Activated B cell treated with CpG ODN at 0.5 μM for 24 hours (primary cell): ENCODE data around the gene NOX5. TPM values are rescaled to one million over a fixed set of nuclear protein-coding genes. Genes with fewer than 3 reads are reported as not detected.

Source experiments
- ATAC-seq: fragments of 200-7000 bp; cut with Tn5 transposase; one replicate; pipeline ENCODE4 v1.10.0; 2021; ENCODE audit warnings: low read depth, mild to moderate bottlenecking, moderate library complexity
- CTCF ChIA-PET: fragments of 350-600 bp; sonication (Branson Sonifier 250); formaldehyde crosslinking; loops from one replicate; lab custom pipeline; 2021; ENCODE audit warnings: antibody characterized with exemption; lab: Charles Lee
- POLR2A ChIA-PET: fragments of 350-600 bp; sonication (Branson Sonifier 250); formaldehyde crosslinking; loops from one replicate; lab custom pipeline; 2021; ENCODE audit warnings: antibody characterized with exemption; lab: Charles Lee
- DNase-seq: peaks from one replicate; pipeline ENCODE4 v3.0.0; 2022
- H3K27ac Mint-ChIP-seq: one replicate; pipeline ENCODE4 v1.8.0; 2020; ENCODE audit warnings: mixed read lengths
- H3K27me3 Mint-ChIP-seq: one replicate; pipeline ENCODE4 v1.8.0; 2021; ENCODE audit warnings: mixed read lengths
- H3K36me3 Mint-ChIP-seq: one replicate; pipeline ENCODE4 v1.8.0; 2021; ENCODE audit warnings: low read depth, mixed read lengths
- H3K4me1 Mint-ChIP-seq: one replicate; pipeline ENCODE4 v1.8.0; 2021; ENCODE audit warnings: mixed read lengths
- H3K4me3 Mint-ChIP-seq: one replicate; pipeline ENCODE4 v1.8.0; 2020; ENCODE audit warnings: mild to moderate bottlenecking, mixed read lengths
- H3K9me3 Mint-ChIP-seq: one replicate; pipeline ENCODE4 v1.8.0; 2020; ENCODE audit warnings: mixed read lengths
- CTCF ChIP-seq: fragments of 200-600 bp; IDR thresholded peaks from one replicate; pipeline ENCODE4 v1.8.0; 2022; ENCODE audit warnings: antibody characterized with exemption, mild to moderate bottlenecking
- intact Hi-C: fragments of 100-400 bp; cut with micrococcal nuclease; formaldehyde crosslinking; loops from one replicate; pipeline ENCODE4 v1.15.1; 2024
- total RNA-seq: library from RNA; stranded (reverse); gene quantifications from 2 replicates; pipeline ENCODE4 v1.2.3, GENCODE V29; 2022

Gene NOX5
- total RNA-seq, 1 donor from 2014 or later: 0.09 TPM

- Mint-ChIP-seq H3K27me3 (peaks cover 5% of the 10 kb centered on the region), H3K36me3 (no peaks in the 10 kb centered on the region), H3K4me1 (no peaks in the 10 kb centered on the region), H3K9me3 (peaks cover 15% of the 10 kb centered on the region), H3K27ac (no peak overlapping the region), H3K4me3 (no peak overlapping the region)
- TF ChIP-seq CTCF: no peak
- POLR2A ChIA-PET: no interaction called here
- intact Hi-C loops: no loop called here
- DNase-seq: no peak
- ATAC-seq: no peak
- CTCF ChIA-PET: no interaction called here
These were observed 13.6 kb upstream of the NOX5 start for GRCh38 chr15:69000725-69001503.

GRCh38 chr15:69002783-69003182 lies 11.7 kb upstream of the NOX5 start:
- H3K36me3 Mint-ChIP-seq: no peaks in the 10 kb centered on the region
- ChIA-PET POLR2A (no interaction called here), CTCF (no interaction called here)
- no peak overlapping the region for H3K27ac Mint-ChIP-seq
- H3K4me1 Mint-ChIP-seq: no peaks in the 10 kb centered on the region
- peaks cover 20% of the 10 kb centered on the region for H3K9me3 Mint-ChIP-seq
- H3K4me3 Mint-ChIP-seq: no peak overlapping the region
- intact Hi-C loops: no loop called here
- no peak for TF ChIP-seq CTCF
- H3K27me3 Mint-ChIP-seq: peaks cover 5% of the 10 kb centered on the region
- ATAC-seq (no peak), DNase-seq (no peak)

- Mint-ChIP-seq H3K27ac (no peak overlapping the region), H3K36me3 (no peaks in the 10 kb centered on the region), H3K27me3 (peaks cover 3% of the 10 kb centered on the region), H3K9me3 (peaks cover 28% of the 10 kb centered on the region), H3K4me1 (no peaks in the 10 kb centered on the region), H3K4me3 (no peak overlapping the region)
- TF ChIP-seq CTCF: no peak
- no peak for DNase-seq
- CTCF ChIA-PET: no interaction called here
- POLR2A ChIA-PET: no interaction called here
- intact Hi-C loops: no loop called here
- no peak for ATAC-seq
These were observed 10.5 kb upstream of the NOX5 start for GRCh38 chr15:69004011-69004410.

GRCh38 chr15:69008056-69008455 lies 6.4 kb upstream of the NOX5 start:
- DNase-seq (no peak), ATAC-seq (no peak)
- POLR2A ChIA-PET: no interaction called here
- H3K27ac Mint-ChIP-seq: no peak overlapping the region
- no peak overlapping the region for H3K4me3 Mint-ChIP-seq
- CTCF ChIA-PET: no interaction called here
- peaks cover 7% of the 10 kb centered on the region for H3K27me3 Mint-ChIP-seq
- intact Hi-C loops: no loop called here
- H3K9me3 Mint-ChIP-seq: peaks cover 33% of the 10 kb centered on the region
- peaks cover 4% of the 10 kb centered on the region for H3K36me3 Mint-ChIP-seq
- no peaks in the 10 kb centered on the region for H3K4me1 Mint-ChIP-seq
- TF ChIP-seq CTCF: no peak

GRCh38 chr15:69009341-69009740 lies 5.2 kb upstream of the NOX5 start:
- Mint-ChIP-seq H3K27me3 (peaks cover 10% of the 10 kb centered on the region), H3K27ac (no peak overlapping the region), H3K4me3 (no peak overlapping the region), H3K36me3 (peaks cover 4% of the 10 kb centered on the region), H3K4me1 (no peaks in the 10 kb centered on the region), H3K9me3 (peaks cover 25% of the 10 kb centered on the region)
- DNase-seq (no peak), ATAC-seq (no peak)
- ChIA-PET POLR2A (interaction anchor here (0.5 kb wide), 1 partner anchor 1767 kb away, joined by 5 read pairs; no protein-coding TSS in a partner anchor), CTCF (no interaction called here)
- no peak for TF ChIP-seq CTCF
- intact Hi-C loops: no loop called here
